ELF-1 (cell line): ENCODE data around the gene DCST1.
A peak's percentile ranks its signal among the peaks of the same experiment; 100 is the strongest.

Experiments
- DNase-seq: peaks from one replicate; pipeline ENCODE4 v3.0.0-alpha.2; 2016; ENCODE audit warnings: low read depth, low spot score

The DCST1 gene

GRCh38 chr1:155032886-155033285, 738 bp upstream of the DCST1 start:
- DNase-seq, result no peak

- no peak for DNase-seq
Observed at GRCh38 chr1:155034318-155035208, 939 bp downstream of the DCST1 start.

- no peak for DNase-seq
Observed at GRCh38 chr1:155035936-155036335, 2.3 kb downstream of the DCST1 start.

GRCh38 chr1:155037043-155037442, 3.4 kb downstream of the DCST1 start:
- DNase-seq, result no peak

- no peak for DNase-seq
Observed at GRCh38 chr1:155037851-155038441, 4.3 kb downstream of the DCST1 start.

GRCh38 chr1:155038602-155039307, 5.1 kb downstream of the DCST1 start:
- peak; percentile 34 for DNase-seq

- no peak for DNase-seq
Observed at GRCh38 chr1:155039308-155039669, 5.7 kb downstream of the DCST1 start.

- no peak for DNase-seq
Observed at GRCh38 chr1:155040358-155041093, 6.9 kb downstream of the DCST1 start.

- no peak for DNase-seq
Observed at GRCh38 chr1:155042789-155043188, 9.2 kb downstream of the DCST1 start.

GRCh38 chr1:155043301-155043702, 9.7 kb downstream of the DCST1 start:
- no peak for DNase-seq

- DNase-seq, result no peak
Observed at GRCh38 chr1:155043793-155044192, 10.2 kb downstream of the DCST1 start.

GRCh38 chr1:155044365-155044764, 10.7 kb downstream of the DCST1 start:
- DNase-seq, result no peak

- peak; percentile 87 for DNase-seq
Observed at GRCh38 chr1:155044812-155045657, 11.4 kb downstream of the DCST1 start.

- DNase-seq, result no peak
Observed at GRCh38 chr1:155048449-155049334, 15.1 kb downstream of the DCST1 start.

GRCh38 chr1:155049651-155050559, 16.3 kb downstream of the DCST1 start:
- no peak for DNase-seq

GRCh38 chr1:155050560-155051341, 17.1 kb downstream of the DCST1 start, which contains the start of gene ADAM15:
Gene ADAM15 (plus strand): TSS chr1:155051316. CDS start chr1:155051387, 71 bp downstream.
- DNase-seq, result peak; percentile 92

GRCh38 chr1:155051342-155051776, 17.7 kb downstream of the DCST1 start:
- DNase-seq, result no peak
